Ishikawa (cell line): ENCODE measurements around the gene CAPZB.

Source experiments
- CEBPB ChIP-seq: IDR thresholded peaks from 2 replicates; pipeline ENCODE4 v1.6.1; 2012
- CREB1 ChIP-seq: IDR thresholded peaks from 2 replicates; pipeline ENCODE4 v1.6.1; 2012; ENCODE audit warnings: low read depth
- EGR1 ChIP-seq: IDR thresholded peaks from 2 replicates; pipeline ENCODE4 v1.6.1; 2012
- EP300 ChIP-seq: IDR thresholded peaks from 2 replicates; pipeline ENCODE4 v1.6.1; 2012; ENCODE audit warnings: borderline replicate concordance
- FOXM1 ChIP-seq: IDR thresholded peaks from 2 replicates; pipeline ENCODE4 v1.6.1; 2012; ENCODE audit warnings: low read depth, borderline replicate concordance
- MAX ChIP-seq: IDR thresholded peaks from 2 replicates; pipeline ENCODE4 v1.6.1; 2012
- NFIC ChIP-seq: IDR thresholded peaks from 2 replicates; pipeline ENCODE4 v1.6.1; 2012
- RAD21 ChIP-seq: IDR thresholded peaks from 2 replicates; pipeline ENCODE4 v1.6.1; 2012; ENCODE audit warnings: low read depth
- REST ChIP-seq: IDR thresholded peaks from 2 replicates; pipeline ENCODE4 v1.6.1; 2012; ENCODE audit warnings: low read depth, mild to moderate bottlenecking
- TAF1 ChIP-seq: IDR thresholded peaks from 2 replicates; pipeline ENCODE4 v1.6.1; 2012; ENCODE audit warnings: low read depth, mild to moderate bottlenecking
- TCF12 ChIP-seq: IDR thresholded peaks from 2 replicates; pipeline ENCODE4 v1.6.1; 2012; ENCODE audit warnings: low read depth
- TEAD4 ChIP-seq: IDR thresholded peaks from 2 replicates; pipeline ENCODE4 v1.6.1; 2012
- USF1 ChIP-seq: IDR thresholded peaks from 2 replicates; pipeline ENCODE4 v1.6.1; 2012
- YY1 ChIP-seq: IDR thresholded peaks from 2 replicates; pipeline ENCODE4 v1.6.1; 2012; ENCODE audit warnings: low read depth
- ZBTB7A ChIP-seq: IDR thresholded peaks from 2 replicates; pipeline ENCODE4 v1.6.1; 2012; ENCODE audit warnings: low read depth

Gene CAPZB

GRCh38 chr1:19307794-19308508 is 177.4 kb downstream of the CAPZB start:
- no peak for TF ChIP-seq YY1
- no peak for TF ChIP-seq EP300
- no peak for TF ChIP-seq EGR1
- no peak for TF ChIP-seq CREB1
- TF ChIP-seq USF1 = no peak
- no peak for TF ChIP-seq FOXM1
- TF ChIP-seq TAF1 = no peak
- TF ChIP-seq TCF12 = no peak
- no peak for TF ChIP-seq NFIC

GRCh38 chr1:19306941-19307340 is 178.4 kb downstream of the CAPZB start:
- TF ChIP-seq USF1 = no peak
- TF ChIP-seq EGR1 = no peak
- TF ChIP-seq MAX = no peak
- no peak for TF ChIP-seq CREB1
- TF ChIP-seq TAF1 = no peak
- no peak for TF ChIP-seq ZBTB7A
- TF ChIP-seq YY1 = no peak
- no peak for TF ChIP-seq REST
- no peak for TF ChIP-seq EP300
- TF ChIP-seq FOXM1 = no peak
- no peak for TF ChIP-seq CEBPB
- TF ChIP-seq TEAD4 = no peak
- no peak for TF ChIP-seq NFIC
- no peak for TF ChIP-seq TCF12
- no peak for TF ChIP-seq RAD21

GRCh38 chr1:19305880-19306279 is 179.5 kb downstream of the CAPZB start:
- TF ChIP-seq USF1 (no peak), YY1 (no peak), TCF12 (no peak), TEAD4 (no peak), RAD21 (no peak), TAF1 (no peak), MAX (no peak), EP300 (no peak), CEBPB (no peak), ZBTB7A (no peak), EGR1 (no peak), REST (no peak), FOXM1 (no peak), CREB1 (no peak)

GRCh38 chr1:19300211-19300610 is 185.1 kb downstream of the CAPZB start:
- no peak for TF ChIP-seq CREB1
- TF ChIP-seq MAX = no peak
- no peak for TF ChIP-seq NFIC
- no peak for TF ChIP-seq YY1
- TF ChIP-seq FOXM1 = no peak
- no peak for TF ChIP-seq EP300
- no peak for TF ChIP-seq EGR1
- no peak for TF ChIP-seq TEAD4
- TF ChIP-seq TCF12 = no peak
- no peak for TF ChIP-seq TAF1
- TF ChIP-seq USF1 = no peak
- no peak for TF ChIP-seq CEBPB
- no peak for TF ChIP-seq ZBTB7A
- no peak for TF ChIP-seq REST
